Measurements from ENCODE around the gene STUM. TPM values are rescaled to one million over a fixed set of nuclear protein-coding genes. Genes with fewer than 3 reads are reported as not detected.

The STUM gene
- total RNA-seq, 1 experiment from 2014 or later: 0.03 TPM

- ChIA-PET CTCF (interaction anchor here (0.7 kb wide), 2 partner anchors 9 kb away, joined by 6 read pairs; no protein-coding TSS in a partner anchor), POLR2A (no interaction called here)
- Histone ChIP-seq H3K4me3 (ENCODE audit: low read depth in 2 of 2, low read length in 2 of 2) (no peak overlapping the region), H3K9me3 (ENCODE audit: control insufficient read depth, insufficient read depth, low read depth, low read length) (no peaks in the 10 kb centered on the region), H3K36me3 (ENCODE audit: control insufficient read depth, insufficient read depth, low read length) (no peaks in the 10 kb centered on the region), H3K27me3 (ENCODE audit: control insufficient read depth, insufficient read depth, low read length) (peaks cover 8% of the 10 kb centered on the region; the same call in 1 of the 2 replicates), H3K4me1 (ENCODE audit: control insufficient read depth, insufficient read depth, low read length) (no peaks in the 10 kb centered on the region), H3K27ac (ENCODE audit: low read length) (no peak overlapping the region)
- TF ChIP-seq SIN3A (IDR thresholded peaks at IDR 0.05; ENCODE audit: borderline replicate concordance, insufficient read depth, low read depth, low read length) (no peak), REST (IDR thresholded peaks at IDR 0.05; ENCODE audit: insufficient read depth in 1 of 2, low read depth in 2 of 2, low read length in 1 of 2) (no peak), POLR2AphosphoS5 (IDR thresholded peaks at IDR 0.05; ENCODE audit: low read depth, low read length) (no peak), TCF7L2 (IDR thresholded peaks at IDR 0.05; ENCODE audit: low read depth, low read length) (no peak), CTCF (IDR thresholded peaks at IDR 0.05) (no peak)
- in situ Hi-C loops (cut with HindIII; ENCODE audit: low pct_unique_long_range_greater_than_20kb, low sequenced_read_pairs): no loop called here
- no peak for ATAC-seq
- no TSS peak for BruUV-seq (replicated peaks)
- intact Hi-C loops (cut with micrococcal nuclease; ENCODE audit: unreplicated experiment): no loop called here
- DNase-seq (ENCODE audit: low read depth, low spot score): no peak
Observed at GRCh38 chr1:226533220-226533619, 15.3 kb upstream of the STUM start.

GRCh38 chr1:226534098-226534497 lies 14.5 kb upstream of the STUM start:
- DNase-seq (ENCODE audit: low read depth, low spot score) (no peak), ATAC-seq (no peak)
- Histone ChIP-seq H3K27ac (ENCODE audit: low read length) (no peak overlapping the region), H3K36me3 (ENCODE audit: control insufficient read depth, insufficient read depth, low read length) (no peaks in the 10 kb centered on the region), H3K27me3 (ENCODE audit: control insufficient read depth, insufficient read depth, low read length) (peaks cover 6% of the 10 kb centered on the region; the same call in 1 of the 2 replicates), H3K9me3 (ENCODE audit: control insufficient read depth, insufficient read depth, low read depth, low read length) (no peaks in the 10 kb centered on the region), H3K4me3 (ENCODE audit: low read depth in 2 of 2, low read length in 2 of 2) (no peak overlapping the region), H3K4me1 (ENCODE audit: control insufficient read depth, insufficient read depth, low read length) (no peaks in the 10 kb centered on the region)
- POLR2A ChIA-PET: no interaction called here
- TF ChIP-seq SIN3A (IDR thresholded peaks at IDR 0.05; ENCODE audit: borderline replicate concordance, insufficient read depth, low read depth, low read length) (no peak), TCF7L2 (IDR thresholded peaks at IDR 0.05; ENCODE audit: low read depth, low read length) (no peak)
- in situ Hi-C loops (cut with HindIII; ENCODE audit: low pct_unique_long_range_greater_than_20kb, low sequenced_read_pairs) (no loop called here), intact Hi-C loops (cut with micrococcal nuclease; ENCODE audit: unreplicated experiment) (no loop called here)
- BruUV-seq (replicated peaks): no TSS peak
- CTCF ChIA-PET: no interaction called here

GRCh38 chr1:226534645-226535044 lies 13.9 kb upstream of the STUM start:
- Histone ChIP-seq H3K27me3 (ENCODE audit: control insufficient read depth, insufficient read depth, low read length) (peaks cover 5% of the 10 kb centered on the region; the same call in 1 of the 2 replicates), H3K27ac (ENCODE audit: low read length) (no peak overlapping the region), H3K9me3 (ENCODE audit: control insufficient read depth, insufficient read depth, low read depth, low read length) (no peaks in the 10 kb centered on the region), H3K4me1 (ENCODE audit: control insufficient read depth, insufficient read depth, low read length) (no peaks in the 10 kb centered on the region), H3K4me3 (ENCODE audit: low read depth in 2 of 2, low read length in 2 of 2) (no peak overlapping the region), H3K36me3 (ENCODE audit: control insufficient read depth, insufficient read depth, low read length) (no peaks in the 10 kb centered on the region)
- BruUV-seq (replicated peaks): no TSS peak
- CTCF ChIA-PET: no interaction called here
- no peak for DNase-seq (ENCODE audit: low read depth, low spot score)
- in situ Hi-C loops (cut with HindIII; ENCODE audit: low pct_unique_long_range_greater_than_20kb, low sequenced_read_pairs): no loop called here
- intact Hi-C loops (cut with micrococcal nuclease; ENCODE audit: unreplicated experiment): no loop called here
- POLR2A ChIA-PET: no interaction called here
- no peak for TF ChIP-seq TCF7L2 (IDR thresholded peaks at IDR 0.05; ENCODE audit: low read depth, low read length)
- TF ChIP-seq SIN3A (IDR thresholded peaks at IDR 0.05; ENCODE audit: borderline replicate concordance, insufficient read depth, low read depth, low read length): no peak
- TF ChIP-seq REST (IDR thresholded peaks at IDR 0.05; ENCODE audit: insufficient read depth in 1 of 2, low read depth in 2 of 2, low read length in 1 of 2): no peak
- TF ChIP-seq POLR2AphosphoS5 (IDR thresholded peaks at IDR 0.05; ENCODE audit: low read depth, low read length): no peak
- TF ChIP-seq CTCF (IDR thresholded peaks at IDR 0.05): no peak
- ATAC-seq: no peak

Data from Panc1 (cell line).